ENCODE measurements around the gene HOMEZ.

- TF ChIP-seq ELF4 (IDR thresholded peaks at IDR 0.05): no peak
- no peak for TF ChIP-seq SP1 (IDR thresholded peaks at IDR 0.05)
- no peak for TF ChIP-seq NFRKB (IDR thresholded peaks at IDR 0.05)
- no peak for TF ChIP-seq FOXK2 (IDR thresholded peaks at IDR 0.05)
- peak; percentile 45; the same call in 1 of the 2 replicates for TF ChIP-seq PKNOX1 (IDR thresholded peaks at IDR 0.05)
- TF ChIP-seq FOXA1 (IDR thresholded peaks at IDR 0.05): no peak
- TF ChIP-seq HDGF (IDR thresholded peaks at IDR 0.05; ENCODE audit: borderline replicate concordance): no peak
- no peak for TF ChIP-seq FOXM1 (IDR thresholded peaks at IDR 0.05; ENCODE audit: borderline replicate concordance)
- TF ChIP-seq BHLHE40 (IDR thresholded peaks at IDR 0.05; ENCODE audit: borderline replicate concordance): no peak
- TF ChIP-seq L3MBTL2 (conservative IDR thresholded peaks at IDR 0.05): no peak
- no peak for TF ChIP-seq SUZ12 (IDR thresholded peaks at IDR 0.05)
Measured at GRCh38 chr14:23319746-23320583, 34.0 kb upstream of the HOMEZ start.
